ENCODE data around the gene TMX2. TPM values are rescaled to one million over a fixed set of nuclear protein-coding genes. Genes with fewer than 3 reads are reported as not detected.
A peak's percentile ranks its signal among the peaks of the same experiment; 100 is the strongest.

The TMX2 gene
- total RNA-seq, 1 experiment from 2014 or later: 93.9 TPM

GRCh38 chr11:57662893-57663292 is 49.5 kb upstream of the TMX2 start:
- POLR2A ChIA-PET: no interaction called here
- Histone ChIP-seq H4K20me1 (ENCODE audit: insufficient read depth) (no peaks in the 10 kb centered on the region), H3K4me2 (ENCODE audit: low read length) (no peak overlapping the region), H3K27ac (ENCODE audit: low read depth, low read length) (no peak overlapping the region), H3K9me3 (ENCODE audit: control insufficient read depth in 1 of 2, insufficient read depth in 1 of 2, low read depth in 1 of 2, low read length in 2 of 2) (no peaks in the 10 kb centered on the region), H3K4me3 (replicated peaks in 1 of 2; ENCODE audit: low read depth in 1 of 2, low read length in 2 of 2) (no peak overlapping the region), H3K4me1 (ENCODE audit: control insufficient read depth in 1 of 2, insufficient read depth in 2 of 2, low read length in 2 of 2) (peaks cover 9 to 10% of the 10 kb centered on the region in 2 experiments; a peak in 3 of 4 replicates), H3K9me2 (ENCODE audit: insufficient read depth) (no peaks in the 10 kb centered on the region), H3K9ac (ENCODE audit: low read length) (no peak overlapping the region), H3K36me3 (ENCODE audit: control insufficient read depth in 1 of 2, insufficient read depth in 2 of 2, low read length in 2 of 2) (peaks cover 11 to 18% of the 10 kb centered on the region in 2 experiments; a peak in 3 of 4 replicates), H2AFZ (ENCODE audit: low read depth, low read length, poor library complexity, severe bottlenecking) (no peak overlapping the region), H3K27me3 (ENCODE audit: insufficient read depth, low read length) (no peaks in the 10 kb centered on the region), H3K79me2 (ENCODE audit: insufficient read depth, low read length) (peaks cover 28% of the 10 kb centered on the region)
- DNase-seq (ENCODE audit: low read depth, low spot score) (no peak), ATAC-seq (no peak)
- RAD21 ChIA-PET (ENCODE audit: low non-redundant PET in 1 of 2, low total read pairs in 2 of 2, uncharacterized antibody in 2 of 2, unreplicated experiment in 2 of 2): interaction anchor here in 1 of 2 experiments (1.0 kb wide), 1 partner anchor 317 kb away, joined by 3 read pairs; no protein-coding TSS in a partner anchor
- no TSS peak for BruUV-seq (replicated peaks)
- intact Hi-C loops (cut with micrococcal nuclease): loop anchor here (1.0 to 10.0 kb wide), 3 partner anchors 624 to 1892 kb away; no protein-coding TSS in a partner anchor
- peak in 2 of 3 experiments; percentile 34 to 45; a peak in 4 of 6 replicates for TF ChIP-seq CTCF (IDR thresholded peaks at IDR 0.05 in 2 of 3, conservative IDR thresholded peaks at IDR 0.05 in 1 of 3; ENCODE audit: borderline replicate concordance in 1 of 3, insufficient read depth in 1 of 3, low read depth in 2 of 3, low read length in 2 of 3)
- no peak for TF ChIP-seq MAX (IDR thresholded peaks at IDR 0.05)
- TF ChIP-seq RAD21 (IDR thresholded peaks at IDR 0.05; ENCODE audit: low read depth): peak; percentile 67
- CTCF ChIA-PET: interaction anchor here (0.6 to 1.4 kb wide), 4 partner anchors 136 to 861 kb away, joined by 3 to 6 read pairs (median 4); no protein-coding TSS in a partner anchor

GRCh38 chr11:57663975-57664374 is 48.4 kb upstream of the TMX2 start:
- no peaks in the 10 kb centered on the region for H3K9me2 ChIP-seq (ENCODE audit: insufficient read depth)
- peaks cover 26% of the 10 kb centered on the region for H3K79me2 ChIP-seq (ENCODE audit: insufficient read depth, low read length)
- no peak overlapping the region for H3K9ac ChIP-seq (ENCODE audit: low read length)
- no peak for DNase-seq (ENCODE audit: low read depth, low spot score)
- no peak overlapping the region for H3K27ac ChIP-seq (ENCODE audit: low read depth, low read length)
- H3K27me3 ChIP-seq (ENCODE audit: insufficient read depth, low read length): no peaks in the 10 kb centered on the region
- ChIA-PET RAD21 (ENCODE audit: low non-redundant PET in 1 of 2, low total read pairs in 2 of 2, uncharacterized antibody in 2 of 2, unreplicated experiment in 2 of 2) (no interaction called here), POLR2A (no interaction called here), CTCF (interaction anchor here (0.7 kb wide), 1 partner anchor 92 kb away, joined by 3 read pairs; no protein-coding TSS in a partner anchor)
- H2AFZ ChIP-seq (ENCODE audit: low read depth, low read length, poor library complexity, severe bottlenecking): no peak overlapping the region
- intact Hi-C loops (cut with micrococcal nuclease): loop anchor here (1.0 to 10.0 kb wide), 3 partner anchors 623 to 1891 kb away; no protein-coding TSS in a partner anchor
- H3K36me3 ChIP-seq (ENCODE audit: control insufficient read depth in 1 of 2, insufficient read depth in 2 of 2, low read length in 2 of 2): peaks cover 11 to 18% of the 10 kb centered on the region in 2 experiments; a peak in 3 of 4 replicates
- H3K4me3 ChIP-seq (replicated peaks in 1 of 2; ENCODE audit: low read depth in 1 of 2, low read length in 2 of 2): no peak overlapping the region
- peaks cover 5 to 10% of the 10 kb centered on the region in 2 experiments; a peak in 3 of 4 replicates for H3K4me1 ChIP-seq (ENCODE audit: control insufficient read depth in 1 of 2, insufficient read depth in 2 of 2, low read length in 2 of 2)
- H4K20me1 ChIP-seq (ENCODE audit: insufficient read depth): no peaks in the 10 kb centered on the region
- no peak for ATAC-seq
- no peaks in the 10 kb centered on the region for H3K9me3 ChIP-seq (ENCODE audit: control insufficient read depth in 1 of 2, insufficient read depth in 1 of 2, low read depth in 1 of 2, low read length in 2 of 2)
- no peak overlapping the region for H3K4me2 ChIP-seq (ENCODE audit: low read length)
- BruUV-seq (replicated peaks): no TSS peak
- TF ChIP-seq SIN3A (IDR thresholded peaks at IDR 0.05; ENCODE audit: low read depth) (no peak), CBX3 (IDR thresholded peaks at IDR 0.05; ENCODE audit: low read depth) (no peak), TCF7L2 (IDR thresholded peaks at IDR 0.05; ENCODE audit: borderline replicate concordance, extremely low read depth, insufficient read depth, insufficient read length) (no peak), MAX (IDR thresholded peaks at IDR 0.05) (no peak), ZNF274 (IDR thresholded peaks at IDR 0.05; ENCODE audit: low read depth, low read length) (no peak), FOSL1 (IDR thresholded peaks at IDR 0.05; ENCODE audit: low read depth) (no peak), ZFX (IDR thresholded peaks at IDR 0.05) (no peak), EZH2 (IDR thresholded peaks at IDR 0.05) (no peak), POLR2AphosphoS5 (IDR thresholded peaks at IDR 0.05; ENCODE audit: low read depth, low read length) (no peak), ZBTB33 (IDR thresholded peaks at IDR 0.05; ENCODE audit: extremely low read depth, insufficient replicate concordance, low read length) (no peak), ATF3 (IDR thresholded peaks at IDR 0.05) (no peak), SRF (IDR thresholded peaks at IDR 0.05; ENCODE audit: low read depth) (no peak), YY1 (IDR thresholded peaks at IDR 0.05; ENCODE audit: extremely low read depth, insufficient replicate concordance, low read depth, low read length) (no peak)
